ENCODE data around the gene NLGN1.

NLGN1 gene

DNA sequence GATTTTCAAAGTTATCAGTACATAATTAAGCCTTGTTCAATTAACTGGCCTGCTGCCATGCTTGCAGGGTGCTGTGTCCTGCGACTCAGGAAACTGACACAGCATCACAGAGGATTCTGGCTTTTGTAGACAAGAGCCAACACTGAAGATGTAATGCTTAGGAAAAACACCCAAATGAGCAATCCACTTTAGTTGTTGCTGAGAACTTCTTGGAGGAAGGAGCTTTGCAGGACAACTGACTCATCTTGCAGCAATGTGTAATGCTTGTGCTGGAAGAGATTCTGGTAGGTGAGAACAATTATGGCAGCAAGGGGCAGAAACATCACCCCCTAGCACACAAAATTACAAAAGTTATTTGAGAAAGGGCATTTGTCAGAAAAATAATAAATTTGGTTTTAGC, 67.6 kb downstream of the NLGN1 start:
- TF ChIP-seq, protein P1, sequence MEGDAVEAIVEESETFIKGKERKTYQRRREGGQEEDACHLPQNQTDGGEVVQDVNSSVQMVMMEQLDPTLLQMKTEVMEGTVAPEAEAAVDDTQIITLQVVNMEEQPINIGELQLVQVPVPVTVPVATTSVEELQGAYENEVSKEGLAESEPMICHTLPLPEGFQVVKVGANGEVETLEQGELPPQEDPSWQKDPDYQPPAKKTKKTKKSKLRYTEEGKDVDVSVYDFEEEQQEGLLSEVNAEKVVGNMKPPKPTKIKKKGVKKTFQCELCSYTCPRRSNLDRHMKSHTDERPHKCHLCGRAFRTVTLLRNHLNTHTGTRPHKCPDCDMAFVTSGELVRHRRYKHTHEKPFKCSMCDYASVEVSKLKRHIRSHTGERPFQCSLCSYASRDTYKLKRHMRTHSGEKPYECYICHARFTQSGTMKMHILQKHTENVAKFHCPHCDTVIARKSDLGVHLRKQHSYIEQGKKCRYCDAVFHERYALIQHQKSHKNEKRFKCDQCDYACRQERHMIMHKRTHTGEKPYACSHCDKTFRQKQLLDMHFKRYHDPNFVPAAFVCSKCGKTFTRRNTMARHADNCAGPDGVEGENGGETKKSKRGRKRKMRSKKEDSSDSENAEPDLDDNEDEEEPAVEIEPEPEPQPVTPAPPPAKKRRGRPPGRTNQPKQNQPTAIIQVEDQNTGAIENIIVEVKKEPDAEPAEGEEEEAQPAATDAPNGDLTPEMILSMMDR (conservative IDR thresholded peaks at IDR 0.05; ENCODE audit: control insufficient read depth, insufficient read depth, low read depth, low read length), result no peak
- peak; percentile 63 for DNase-seq (ENCODE audit: low read depth)
- no peak overlapping the region for H3K4me3 ChIP-seq (ENCODE audit: control insufficient read depth, low read depth, low read length)

DNA sequence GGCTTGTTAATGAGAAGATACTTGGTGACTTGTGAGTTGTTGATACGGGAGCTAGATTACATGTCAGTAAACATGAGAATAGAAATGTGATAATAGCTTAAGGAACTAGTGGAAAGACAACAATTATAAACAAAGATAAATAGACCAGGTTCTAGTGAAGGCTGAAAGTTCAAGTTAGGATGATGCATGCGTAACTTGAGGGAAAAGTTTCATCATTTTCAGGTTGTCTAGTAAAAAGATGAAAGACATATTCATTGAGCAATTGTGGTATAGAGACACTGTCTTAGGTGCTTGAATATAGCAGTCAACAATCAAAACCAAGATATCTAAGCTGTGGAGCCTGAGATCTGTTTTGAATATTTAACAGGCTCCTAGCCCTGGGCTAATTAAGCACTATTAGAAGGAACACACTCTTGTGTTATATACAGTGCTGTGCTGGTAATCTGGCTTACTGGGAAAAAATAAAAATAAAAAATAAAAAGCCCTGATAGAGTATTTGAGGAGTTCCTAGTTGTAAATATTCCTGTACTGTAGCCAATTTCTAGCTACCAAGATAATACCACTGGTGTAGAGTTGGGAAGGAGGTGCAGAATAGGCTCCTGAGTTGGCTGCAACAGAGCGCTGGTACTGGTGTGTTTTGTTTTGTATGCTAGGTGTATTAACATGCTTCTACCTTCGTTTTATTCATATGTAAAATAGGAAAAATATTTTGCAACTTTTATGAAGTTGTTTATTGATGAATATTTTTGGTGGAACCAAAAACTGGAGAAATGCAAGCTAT, 68.5 kb downstream of the NLGN1 start:
- TF ChIP-seq, protein P1 (conservative IDR thresholded peaks at IDR 0.05; ENCODE audit: control insufficient read depth, insufficient read depth, low read depth, low read length), result no peak
- H3K4me3 ChIP-seq (ENCODE audit: control insufficient read depth, low read depth, low read length), result no peak overlapping the region
- DNase-seq (ENCODE audit: low read depth), result no peak

DNA sequence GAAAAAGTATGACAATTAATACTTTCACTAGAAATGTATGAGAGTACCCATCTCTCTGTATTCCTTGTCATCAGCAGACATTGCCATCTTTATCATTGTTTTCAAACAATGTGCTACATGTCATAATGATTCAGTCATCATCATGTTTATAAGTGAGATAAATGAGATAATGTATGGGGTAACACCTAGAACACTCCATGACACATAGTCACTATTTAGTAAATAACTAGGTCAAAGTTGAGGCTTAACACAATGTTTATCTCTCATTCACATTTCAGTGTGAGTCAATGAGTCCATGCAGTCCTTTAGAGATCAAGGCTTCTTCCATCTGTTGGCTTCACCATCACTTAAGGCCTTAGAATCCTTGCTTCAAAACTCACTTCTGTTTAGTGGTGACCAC, 70.0 kb downstream of the NLGN1 start:
- peak; percentile 7 for DNase-seq (ENCODE audit: low read depth)
- TF ChIP-seq, protein P1 (conservative IDR thresholded peaks at IDR 0.05; ENCODE audit: control insufficient read depth, insufficient read depth, low read depth, low read length), result no peak
- H3K4me3 ChIP-seq (ENCODE audit: control insufficient read depth, low read depth, low read length), result no peak overlapping the region

DNA sequence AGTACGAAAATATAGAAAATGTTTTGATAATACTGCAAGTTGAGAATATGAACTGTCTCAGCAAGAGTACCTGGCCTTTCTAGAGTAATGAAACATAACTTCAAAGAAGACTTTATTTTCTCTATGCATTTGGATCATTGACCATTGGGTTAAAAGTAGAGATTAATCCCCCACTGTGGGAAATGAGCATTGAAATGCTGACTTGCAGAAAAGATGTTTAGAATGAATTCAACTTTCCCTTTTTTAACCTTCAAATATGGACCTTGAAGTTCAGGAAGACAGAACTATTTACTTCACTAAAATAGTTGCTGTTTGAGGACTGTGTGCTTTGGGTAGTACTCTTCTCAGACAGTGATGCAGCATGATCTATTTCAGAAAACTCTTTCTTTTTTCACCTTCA, 75.7 kb downstream of the NLGN1 start:
- TF ChIP-seq, protein P1 (conservative IDR thresholded peaks at IDR 0.05; ENCODE audit: control insufficient read depth, insufficient read depth, low read depth, low read length), result no peak
- no peak for DNase-seq (ENCODE audit: low read depth)
- no peak overlapping the region for H3K4me3 ChIP-seq (ENCODE audit: control insufficient read depth, low read depth, low read length)

DNA sequence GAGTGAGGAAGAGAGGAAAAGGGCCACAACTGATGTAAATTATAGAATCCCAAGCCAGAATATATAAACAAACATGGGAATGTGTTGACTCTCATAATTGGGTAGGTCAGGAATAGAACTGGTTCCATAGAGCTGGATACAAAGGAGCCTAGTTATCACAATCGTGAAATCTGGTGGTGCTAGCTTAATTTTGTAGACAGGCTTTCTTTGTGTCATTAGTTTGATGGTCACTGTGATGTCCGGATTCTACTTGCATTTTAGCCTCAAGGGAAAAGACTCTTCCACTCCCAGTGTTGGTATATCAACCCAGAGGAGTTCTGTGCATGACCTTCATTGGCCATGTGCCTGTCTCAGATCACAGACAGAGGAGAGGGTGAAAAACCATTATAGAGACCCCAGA, 81.8 kb downstream of the NLGN1 start:
- DNase-seq (ENCODE audit: low read depth), result no peak
- TF ChIP-seq, protein P1 (conservative IDR thresholded peaks at IDR 0.05; ENCODE audit: control insufficient read depth, insufficient read depth, low read depth, low read length), result no peak
- H3K4me3 ChIP-seq (ENCODE audit: control insufficient read depth, low read depth, low read length), result no peak overlapping the region

DNA sequence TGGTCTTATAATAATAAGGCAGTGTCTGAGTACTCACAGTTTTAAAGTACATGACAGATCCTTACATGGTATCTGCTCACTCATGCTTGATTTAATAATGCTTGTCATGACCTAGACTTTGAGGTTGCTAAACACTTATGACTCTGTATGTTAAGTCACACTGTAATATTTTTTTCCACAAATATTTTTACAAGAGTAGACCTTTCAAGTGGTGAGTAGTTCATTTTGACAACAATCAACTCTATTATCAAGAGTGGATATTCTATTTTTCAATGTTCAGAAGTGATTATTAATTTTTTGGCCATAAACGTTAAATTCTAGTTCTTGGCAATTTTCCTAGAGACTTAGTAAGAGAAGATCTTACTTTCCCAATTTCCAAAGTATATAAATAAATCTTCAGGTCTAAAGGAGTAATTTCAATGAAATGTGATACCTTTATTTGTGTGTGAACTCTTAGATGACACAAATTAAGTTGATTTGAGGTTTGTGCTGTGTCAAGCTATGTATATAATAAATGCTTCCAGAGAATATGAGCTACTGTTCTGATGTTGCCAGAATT, 104.5 kb downstream of the NLGN1 start:
- peak; percentile 49 for DNase-seq (ENCODE audit: low read depth)
- TF ChIP-seq, protein P1 (conservative IDR thresholded peaks at IDR 0.05; ENCODE audit: control insufficient read depth, insufficient read depth, low read depth, low read length), result no peak
- H3K4me3 ChIP-seq (ENCODE audit: control insufficient read depth, low read depth, low read length), result no peak overlapping the region
